GM18517 (cell line): ENCODE data around the gene RTP1.
"Not testable (repeated sequence)": the region's sequence is repeated elsewhere in the genome, so short reads cannot be mapped to it uniquely, and the experiment has no call there.

Experiments
- ATAC-seq: cut with Tn5 transposase; IDR thresholded peaks from one replicate; pipeline ENCODE4 v1.9.1; 2021; ENCODE audit warnings: mild to moderate bottlenecking, moderate library complexity; ENCODE audit not compliant: unreplicated experiment

Gene RTP1

DNA sequence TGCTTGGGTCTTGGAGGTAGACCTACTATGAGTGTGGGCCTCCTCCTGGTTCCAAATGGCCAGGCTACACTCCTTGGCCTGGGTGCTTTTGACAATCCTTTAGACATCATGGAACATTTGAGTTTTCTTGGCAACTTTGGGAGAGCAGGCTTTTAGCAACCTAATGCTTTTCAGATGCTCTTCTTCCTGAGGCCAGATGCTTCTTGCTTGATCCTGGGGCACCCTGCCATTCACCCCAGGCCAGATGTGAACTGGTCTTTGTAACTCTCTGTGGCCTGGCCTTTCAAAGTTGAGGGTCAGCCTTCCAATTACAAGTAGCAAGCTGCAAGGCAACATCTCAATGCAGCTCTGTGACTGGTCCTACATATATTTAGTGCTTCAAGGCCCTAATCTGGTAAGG is 40.5 kb downstream of the RTP1 start:
- no peak for ATAC-seq

DNA sequence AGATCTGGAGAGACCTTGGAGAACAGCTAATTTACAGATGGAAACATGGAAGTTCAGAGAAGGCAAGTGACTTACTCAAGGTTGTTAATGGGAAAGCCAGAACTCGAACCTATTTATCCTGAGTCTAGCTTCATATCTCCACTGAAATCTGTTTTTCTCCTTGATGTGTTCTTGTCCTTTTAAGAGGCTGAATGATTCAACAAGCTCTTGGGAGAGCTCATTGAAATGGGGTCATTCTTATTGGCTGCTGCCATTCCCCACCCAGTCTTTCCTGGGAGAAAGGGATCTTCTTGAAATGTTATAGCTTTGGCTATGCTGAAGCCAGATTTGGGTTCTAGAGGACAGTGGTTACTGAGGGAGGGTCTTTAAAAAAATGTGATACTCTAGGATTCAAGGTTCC is 41.0 kb downstream of the RTP1 start:
- ATAC-seq = no peak

DNA sequence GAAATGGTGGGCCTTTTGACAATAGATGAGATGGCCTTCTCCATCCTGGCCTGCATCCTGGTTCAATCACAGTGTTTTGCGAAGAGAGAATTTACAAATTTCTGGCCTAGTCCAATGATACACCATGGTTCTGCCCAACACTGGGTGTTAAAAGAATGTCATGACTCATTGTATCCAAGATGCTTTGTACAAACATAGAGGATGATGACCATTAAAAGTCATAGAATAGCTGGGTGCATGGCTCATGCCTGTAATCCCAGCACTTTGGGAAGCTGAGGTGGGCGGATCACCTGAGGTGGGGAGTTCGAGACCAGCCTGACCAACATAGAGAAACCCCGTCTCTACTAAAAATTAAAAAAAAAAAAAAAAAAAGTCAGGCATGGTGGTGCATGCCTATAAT is 41.5 kb downstream of the RTP1 start:
- ATAC-seq = not testable (repeated sequence)

DNA sequence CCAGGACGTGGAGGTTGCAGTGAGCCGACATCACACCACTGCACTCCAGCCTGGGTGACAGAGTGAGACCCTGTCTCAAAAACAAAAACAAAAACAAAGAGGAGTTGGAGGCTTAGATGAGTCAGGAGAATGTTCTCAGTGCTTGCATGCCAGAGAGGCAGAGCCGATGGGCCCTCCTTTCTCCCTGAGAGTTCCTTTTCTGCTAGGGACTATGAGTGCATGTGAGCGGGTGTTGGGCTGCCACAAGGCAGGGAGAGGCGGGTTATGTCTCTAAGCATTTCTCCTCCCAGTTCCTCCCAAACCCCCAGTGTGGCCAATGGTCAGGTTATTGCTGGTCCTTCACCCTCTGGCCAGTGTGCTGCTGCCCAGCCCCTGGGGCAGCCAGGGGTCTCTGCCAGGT is 45.1 kb downstream of the RTP1 start:
- ATAC-seq = no peak

DNA sequence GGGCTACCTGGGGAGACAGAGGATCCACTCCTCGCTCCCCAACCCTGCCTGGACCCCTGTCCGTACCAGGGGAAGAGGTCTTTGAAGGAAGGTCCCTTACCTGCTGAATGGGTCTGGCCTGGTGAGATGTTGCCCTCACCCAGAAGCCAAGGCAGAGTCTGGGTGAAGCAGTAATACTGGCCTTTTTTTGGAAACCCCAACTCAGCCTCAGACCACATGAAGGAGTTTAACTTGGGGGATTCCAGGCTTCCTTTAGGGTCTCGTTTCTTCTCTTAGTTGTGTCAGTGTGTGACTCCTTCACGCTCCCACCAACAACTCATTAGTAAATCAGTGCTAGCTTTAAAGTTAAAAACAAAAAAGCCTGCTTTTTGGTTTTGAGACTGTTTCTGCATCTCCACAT is 45.6 kb downstream of the RTP1 start:
- ATAC-seq = no peak

DNA sequence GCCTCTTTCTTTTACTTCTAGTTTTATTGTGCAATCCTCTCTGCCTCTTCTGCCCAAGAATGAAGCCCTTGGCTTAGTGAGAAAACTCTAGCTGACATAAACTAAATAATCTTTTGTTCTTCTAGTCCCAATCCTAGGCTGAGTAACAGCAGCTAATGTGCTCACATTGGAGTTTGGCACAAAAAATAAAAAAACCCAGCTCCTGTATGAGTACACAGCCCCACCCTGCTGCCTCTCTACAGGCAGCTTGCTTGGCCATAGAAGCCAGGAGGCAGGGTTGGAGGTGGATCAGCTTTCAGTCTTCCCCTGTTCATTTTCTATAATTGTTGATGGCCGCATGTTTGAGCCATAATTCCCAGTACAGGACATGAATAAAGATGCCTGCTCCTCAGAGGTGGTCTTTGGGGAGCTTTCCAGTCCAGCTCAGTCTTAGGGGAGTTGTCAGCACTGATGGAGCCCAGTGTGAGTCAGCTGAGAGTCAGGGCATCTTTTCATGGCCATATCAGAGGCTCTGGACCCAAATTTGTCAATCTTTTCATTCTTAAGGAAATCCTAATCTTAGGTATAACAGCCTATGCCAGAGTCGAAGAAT is 46.7 kb downstream of the RTP1 start:
- ATAC-seq = no peak

DNA sequence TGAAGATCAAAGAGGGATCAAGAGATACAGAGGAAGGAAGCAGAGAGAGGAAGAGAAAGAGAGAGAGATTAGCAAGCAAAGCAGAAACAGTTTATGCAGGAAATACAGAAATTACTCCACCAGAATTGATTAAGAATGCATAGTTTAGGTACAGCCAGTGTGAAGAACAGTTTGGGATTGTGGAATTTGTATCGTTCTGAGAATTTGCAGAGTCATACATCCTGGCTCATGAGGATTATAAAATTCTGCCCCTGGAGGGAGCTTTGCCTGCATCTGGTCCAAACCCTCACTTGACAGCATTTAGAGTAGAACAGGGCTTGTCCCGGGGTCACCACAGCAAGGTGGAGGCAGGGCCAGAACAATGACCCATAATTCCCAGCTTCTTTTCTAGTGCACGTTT is 50.1 kb downstream of the RTP1 start:
- no peak for ATAC-seq
